ENCODE data around the gene FAM89B.

FAM89B gene

GRCh38 chr11:65528819-65529350 lies 43.5 kb upstream of the FAM89B start:
- ChIA-PET POLR2A (no interaction called here), CTCF (no interaction called here)
- no peak for DNase-seq (ENCODE audit: extremely low spot score)
- TF ChIP-seq L3MBTL2 (conservative IDR thresholded peaks at IDR 0.05) (no peak), PKNOX1 (IDR thresholded peaks at IDR 0.05) (no peak), CTBP1 (IDR thresholded peaks at IDR 0.05; ENCODE audit: borderline replicate concordance) (no peak), TARDBP (IDR thresholded peaks at IDR 0.05) (no peak), FOXA1 (IDR thresholded peaks at IDR 0.05) (no peak), SUZ12 (IDR thresholded peaks at IDR 0.05) (no peak), NFRKB (IDR thresholded peaks at IDR 0.05) (no peak), ZNF384 (IDR thresholded peaks at IDR 0.05) (no peak), HDGF (IDR thresholded peaks at IDR 0.05; ENCODE audit: borderline replicate concordance) (no peak), FOXK2 (IDR thresholded peaks at IDR 0.05) (no peak), LEF1 (IDR thresholded peaks at IDR 0.05; ENCODE audit: borderline replicate concordance) (no peak), ARNT (IDR thresholded peaks at IDR 0.05) (no peak)

GRCh38 chr11:65529475-65530156 lies 42.7 kb upstream of the FAM89B start:
- ChIA-PET POLR2A (no interaction called here), CTCF (interaction anchor here (0.9 kb wide), 1 partner anchor 12 kb away, joined by 3 read pairs; no protein-coding TSS in a partner anchor)
- TF ChIP-seq NFRKB (IDR thresholded peaks at IDR 0.05) = no peak
- no peak for TF ChIP-seq ELF4 (IDR thresholded peaks at IDR 0.05)
- no peak for TF ChIP-seq SUZ12 (IDR thresholded peaks at IDR 0.05)
- TF ChIP-seq HDGF (IDR thresholded peaks at IDR 0.05; ENCODE audit: borderline replicate concordance) = no peak
- no peak for TF ChIP-seq FOXM1 (IDR thresholded peaks at IDR 0.05; ENCODE audit: borderline replicate concordance)
- TF ChIP-seq PKNOX1 (IDR thresholded peaks at IDR 0.05) = no peak
- no peak for TF ChIP-seq BHLHE40 (IDR thresholded peaks at IDR 0.05; ENCODE audit: borderline replicate concordance)
- TF ChIP-seq FOXA1 (IDR thresholded peaks at IDR 0.05) = no peak
- no peak for TF ChIP-seq ARNT (IDR thresholded peaks at IDR 0.05)
- no peak for TF ChIP-seq FOXK2 (IDR thresholded peaks at IDR 0.05)
- DNase-seq (ENCODE audit: extremely low spot score) = no peak

- DNase-seq (ENCODE audit: extremely low spot score) = no peak
- POLR2A ChIA-PET = interaction anchor here (1.1 kb wide), 1 partner anchor 59 kb away, joined by 3 read pairs; no protein-coding TSS in a partner anchor
- TF ChIP-seq SP1 (IDR thresholded peaks at IDR 0.05) (no peak), BHLHE40 (IDR thresholded peaks at IDR 0.05; ENCODE audit: borderline replicate concordance) (no peak), L3MBTL2 (conservative IDR thresholded peaks at IDR 0.05) (no peak), ELF4 (IDR thresholded peaks at IDR 0.05) (no peak), LEF1 (IDR thresholded peaks at IDR 0.05; ENCODE audit: borderline replicate concordance) (no peak), NFRKB (IDR thresholded peaks at IDR 0.05) (no peak), PKNOX1 (IDR thresholded peaks at IDR 0.05) (no peak)
- CTCF ChIA-PET = interaction anchor here (0.9 kb wide), 1 partner anchor 11 kb away, joined by 3 read pairs; no protein-coding TSS in a partner anchor
Observed at GRCh38 chr11:65530157-65530496, 42.2 kb upstream of the FAM89B start.

- POLR2A ChIA-PET = interaction anchor here (1.1 kb wide), 1 partner anchor 33 kb away, joined by 3 read pairs; the partner anchor contains the start of gene MALAT1
- CTCF ChIA-PET = no interaction called here
Observed at GRCh38 chr11:65532388-65533064, 39.8 kb upstream of the FAM89B start.

More at GRCh38 chr11:65532388-65533064, 39.8 kb upstream of the FAM89B start:
- no peak for DNase-seq (ENCODE audit: extremely low spot score)
- TF ChIP-seq PKNOX1 (IDR thresholded peaks at IDR 0.05) (no peak), SP1 (IDR thresholded peaks at IDR 0.05) (no peak), ARNT (IDR thresholded peaks at IDR 0.05) (no peak), TARDBP (IDR thresholded peaks at IDR 0.05) (no peak), NFRKB (IDR thresholded peaks at IDR 0.05) (no peak), CTBP1 (IDR thresholded peaks at IDR 0.05; ENCODE audit: borderline replicate concordance) (no peak), L3MBTL2 (conservative IDR thresholded peaks at IDR 0.05) (no peak), ZNF384 (IDR thresholded peaks at IDR 0.05) (no peak), FOXK2 (IDR thresholded peaks at IDR 0.05) (no peak), FOXM1 (IDR thresholded peaks at IDR 0.05; ENCODE audit: borderline replicate concordance) (no peak), FOXA1 (IDR thresholded peaks at IDR 0.05) (no peak), BHLHE40 (IDR thresholded peaks at IDR 0.05; ENCODE audit: borderline replicate concordance) (no peak), LEF1 (IDR thresholded peaks at IDR 0.05; ENCODE audit: borderline replicate concordance) (no peak), SUZ12 (IDR thresholded peaks at IDR 0.05) (no peak), ELF4 (IDR thresholded peaks at IDR 0.05) (no peak), HDGF (IDR thresholded peaks at IDR 0.05; ENCODE audit: borderline replicate concordance) (no peak)
